SU-DHL-6 (cell line): ENCODE measurements around the gene ETFA.

Experiments used
- H2AFZ ChIP-seq: fragments of 200-600 bp; sonication (generic); 2 replicates; pipeline ENCODE4 v1.6.1; 2014; ENCODE audit warnings: low read depth, mild to moderate bottlenecking, moderate library complexity, mixed read lengths, antibody characterized with exemption, low read length; ENCODE audit not compliant: severe bottlenecking
- H3F3A ChIP-seq: fragments of 200-600 bp; shearing (Covaris generic); 2 replicates; pipeline ENCODE4 v1.6.0; 2016; ENCODE audit warnings: antibody characterized with exemption, mild to moderate bottlenecking; ENCODE audit not compliant: insufficient read depth
- H3K27ac ChIP-seq: fragments of 200-600 bp; sonication (generic); 2 replicates; pipeline ENCODE4 v1.5.1; 2016; ENCODE audit warnings: low read depth, mild to moderate bottlenecking, low read length, moderate library complexity, mixed read lengths
- H3K27me3 ChIP-seq: fragments of 200-600 bp; sonication (generic), shearing (Covaris generic); 2 replicates; pipeline ENCODE4 v1.6.0; 2014; ENCODE audit warnings: mild to moderate bottlenecking, low read length
- H3K36me3 ChIP-seq: fragments of 200-600 bp; sonication (generic); 2 replicates; pipeline ENCODE4 v1.6.1; 2014; ENCODE audit warnings: mild to moderate bottlenecking, low read length, mixed read lengths
- H3K4me2 ChIP-seq: fragments of 300-600, 200-600 bp; shearing (Covaris generic), sonication (generic); 2 replicates; pipeline ENCODE4 v1.6.0; 2014; ENCODE audit warnings: low read length, low read depth, mild to moderate bottlenecking; ENCODE audit not compliant: poor library complexity, severe bottlenecking
- H3K4me3 ChIP-seq: fragments of 200-600 bp; sonication (generic); 2 replicates; pipeline ENCODE4 v1.5.1; 2014; ENCODE audit warnings: antibody characterized with exemption, low read length, mild to moderate bottlenecking, mixed read lengths; ENCODE audit not compliant: insufficient read depth, poor library complexity, severe bottlenecking
- H3K79me2 ChIP-seq: fragments of 200-600 bp; sonication (generic); 2 replicates; pipeline ENCODE4 v1.6.1; 2014; ENCODE audit warnings: mild to moderate bottlenecking, low read length, moderate library complexity; ENCODE audit not compliant: insufficient read depth
- H3K9ac ChIP-seq: fragments of 200-600 bp; sonication (generic); 2 replicates; pipeline ENCODE4 v1.7.0; 2014; ENCODE audit warnings: mild to moderate bottlenecking, low read length
- H3K9me2 ChIP-seq: fragments of 200-600 bp; sonication (generic); replicated peaks from 2 replicates; pipeline ENCODE4 v1.6.1; 2014; ENCODE audit warnings: low read length; ENCODE audit not compliant: insufficient read depth
- H3K9me3 ChIP-seq: fragments of 200-600 bp; sonication (generic); 2 replicates; pipeline ENCODE4 v1.6.1; 2014; ENCODE audit warnings: low read length, mixed read lengths; ENCODE audit not compliant: insufficient read depth
- H4K20me1 ChIP-seq: fragments of 200-600 bp; sonication (generic); 2 replicates; pipeline ENCODE4 v1.6.1; 2014; ENCODE audit warnings: low read depth, mild to moderate bottlenecking, antibody characterized with exemption, low read length, moderate library complexity, mixed read lengths
- CTCF ChIP-seq: fragments of 200-600 bp; sonication (generic); IDR thresholded peaks from one replicate; pipeline ENCODE4 v1.5.1; 2017; ENCODE audit warnings: antibody characterized with exemption, mild to moderate bottlenecking, low read length, moderate library complexity; ENCODE audit not compliant: insufficient read depth, poor library complexity, severe bottlenecking
- EZH2phosphoT487 ChIP-seq: fragments of 200-600 bp; sonication (generic), shearing (Covaris generic); conservative IDR thresholded peaks from 2 replicates; pipeline ENCODE4 v1.6.1; 2018; ENCODE audit warnings: mild to moderate bottlenecking, antibody characterized with exemption, low read length, moderate library complexity, mixed read lengths

Gene ETFA

GRCh38 chr15:76174654-76175053 lies 136.6 kb downstream of the ETFA start:
- no peaks in the 10 kb centered on the region for H4K20me1 ChIP-seq
- no peaks in the 10 kb centered on the region for H3K27me3 ChIP-seq
- no peak overlapping the region for H2AFZ ChIP-seq
- TF ChIP-seq EZH2phosphoT487 (no peak), CTCF (no peak)
- H3K4me3 ChIP-seq = no peak overlapping the region
- no peaks in the 10 kb centered on the region for H3K9me3 ChIP-seq
- no peaks in the 10 kb centered on the region for H3F3A ChIP-seq
- no peak overlapping the region for H3K9ac ChIP-seq
- H3K9me2 ChIP-seq = no peaks in the 10 kb centered on the region
- H3K36me3 ChIP-seq = no peaks in the 10 kb centered on the region
- H3K27ac ChIP-seq = no peak overlapping the region
- no peak overlapping the region for H3K4me2 ChIP-seq
- no peaks in the 10 kb centered on the region for H3K79me2 ChIP-seq

DNA sequence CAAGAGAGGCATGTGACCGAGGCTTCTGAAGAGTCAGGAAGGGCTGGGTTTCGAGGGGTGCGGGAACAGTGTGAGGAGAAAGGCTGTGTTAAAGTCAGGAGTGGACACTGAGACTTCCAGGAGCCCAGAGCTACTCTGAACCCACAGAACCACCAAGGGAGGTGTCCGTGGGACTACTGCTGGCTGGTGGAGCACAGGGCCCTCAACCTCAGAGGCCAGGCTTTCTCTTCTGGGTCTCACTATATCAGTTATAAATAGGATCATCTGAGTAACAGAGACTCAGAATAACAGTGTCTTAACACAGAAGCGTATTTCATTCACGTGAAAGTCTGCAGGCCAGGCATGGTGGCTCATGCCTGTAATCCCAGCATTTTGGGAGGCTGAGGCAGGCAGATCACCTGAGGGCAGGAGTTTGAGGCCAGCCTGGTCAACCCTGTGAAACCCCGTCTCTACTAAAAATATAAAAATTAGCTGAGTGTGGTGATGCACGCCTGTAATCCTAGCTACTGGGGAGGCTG lies 137.9 kb downstream of the ETFA start:
- no peak for TF ChIP-seq CTCF
- no peak for TF ChIP-seq EZH2phosphoT487
- Histone ChIP-seq H3F3A (no peaks in the 10 kb centered on the region), H3K27me3 (no peaks in the 10 kb centered on the region)

GRCh38 chr15:76172782-76173181 lies 138.5 kb downstream of the ETFA start:
- no peaks in the 10 kb centered on the region for H3K9me3 ChIP-seq
- H3K27ac ChIP-seq = no peak overlapping the region
- no peak overlapping the region for H3K4me3 ChIP-seq

More for the DNA sequence above, 137.9 kb downstream of the ETFA start:
- Histone ChIP-seq H3K9ac (no peak overlapping the region), H3K9me3 (no peaks in the 10 kb centered on the region), H2AFZ (no peak overlapping the region), H3K27ac (no peak overlapping the region), H3K36me3 (no peaks in the 10 kb centered on the region), H3K9me2 (no peaks in the 10 kb centered on the region), H3K79me2 (no peaks in the 10 kb centered on the region), H3K4me2 (no peak overlapping the region), H3K4me3 (no peak overlapping the region), H4K20me1 (no peaks in the 10 kb centered on the region)

More at GRCh38 chr15:76172782-76173181, 138.5 kb downstream of the ETFA start:
- H3F3A ChIP-seq = no peaks in the 10 kb centered on the region
- no peaks in the 10 kb centered on the region for H3K27me3 ChIP-seq
- H3K79me2 ChIP-seq = no peaks in the 10 kb centered on the region
- no peak overlapping the region for H2AFZ ChIP-seq
- no peaks in the 10 kb centered on the region for H3K9me2 ChIP-seq
- H3K9ac ChIP-seq = no peak overlapping the region
- no peak overlapping the region for H3K4me2 ChIP-seq
- TF ChIP-seq CTCF = no peak
- TF ChIP-seq EZH2phosphoT487 = no peak
- H3K36me3 ChIP-seq = no peaks in the 10 kb centered on the region
- H4K20me1 ChIP-seq = no peaks in the 10 kb centered on the region
